Lung (tissue), 12 donors: Measurements from ENCODE around the gene SLX4. TPM values are rescaled to one million over a fixed set of nuclear protein-coding genes. Genes with fewer than 3 reads are reported as not detected.

Source experiments
- ATAC-seq: fragments of 200-7000 bp; cut with Tn5 transposase; one replicate; pipeline ENCODE4 v1.9.1; 2020; ENCODE audit warnings: moderate number of reproducible peaks; ENCODE audit not compliant: insufficient read depth, low FRiP score
- DNase-seq, 3 donors: peaks; one replicate each; pipeline ENCODE4 v3.0.0-alpha.2; 2013 to 2017
- H3K27ac ChIP-seq, 2 donors: one replicate each; pipeline ENCODE4 v1.5.1; 2013; ENCODE audit warnings: mild to moderate bottlenecking in 2 of 2, moderate library complexity in 2 of 2, control low read depth in 1 of 2, inconsistent platforms in 1 of 2, low read depth in 1 of 2, low read length in 1 of 2
- H3K27me3 ChIP-seq, 3 donors: one replicate each; pipeline ENCODE4 v1.5.1; 2013; ENCODE audit warnings: low read length in 2 of 3; ENCODE audit not compliant: control insufficient read depth in 3 of 3, insufficient read depth in 3 of 3
- H3K36me3 ChIP-seq, 4 donors: one replicate each; pipeline ENCODE4 v1.5.1; 2013; ENCODE audit warnings: low read length in 4 of 4, mild to moderate bottlenecking in 1 of 4, moderate library complexity in 1 of 4; ENCODE audit not compliant: control insufficient read depth in 4 of 4, insufficient read depth in 4 of 4
- H3K4me1 ChIP-seq, 5 donors: one replicate each; pipeline ENCODE4 v1.5.1; 2013; ENCODE audit warnings: low read length in 5 of 5, mild to moderate bottlenecking in 2 of 5, moderate library complexity in 1 of 5; ENCODE audit not compliant: control insufficient read depth in 5 of 5, insufficient read depth in 5 of 5
- H3K4me3 ChIP-seq: one replicate; pipeline ENCODE4 v1.5.1; 2013; ENCODE audit warnings: mild to moderate bottlenecking, control low read depth, moderate library complexity
- H3K9ac ChIP-seq, 2 donors: one replicate each; pipeline ENCODE4 v1.5.1; 2013; ENCODE audit warnings: low read length in 2 of 2, control low read depth in 1 of 2; ENCODE audit not compliant: insufficient read depth in 1 of 2
- H3K9me3 ChIP-seq, 4 donors: one replicate each; pipeline ENCODE4 v1.5.1; 2013; ENCODE audit warnings: low read length in 3 of 4, mild to moderate bottlenecking in 1 of 4, moderate library complexity in 1 of 4; ENCODE audit not compliant: control insufficient read depth in 4 of 4, insufficient read depth in 3 of 4
- WGBS, 2 donors: extraction: QIAGEN DNeasy Blood & Tissue Kit; methylation state at CpG; one replicate each; pipeline ENCODE4 v1.1.7; 2013; 5-methylcytosine and 5-hydroxymethylcytosine counted together
- polyA plus RNA-seq, 2 donors: library from polyadenylated mRNA; stranded (reverse); fragments of 200-250 nt; gene quantifications; one replicate each; pipeline ENCODE4 v1.2.1, GENCODE V29; 2013
- total RNA-seq, 2 donors: library from RNA; depleted of rRNA in 1 of 2; stranded (reverse); fragments of >200 nt in 1 of 2; gene quantifications; one replicate each; pipeline ENCODE4 v1.2.1, GENCODE V29; 2014 to 2021
- TF ChIP-seq, protein P1 (sequence below): IDR thresholded peaks from 2 replicates; pipeline ENCODE4 v1.5.1; 2012; ENCODE audit warnings: mild to moderate bottlenecking; ENCODE audit errors: control extremely low read depth, extremely low read depth
- donor health status: control.
- donor health status: control.
- donor health status: Bipolar disorder and iron deficiency.
- donor health status: healthy.
- donor health status: DM: yes; HTN: yes; CAD: no.

The SLX4 gene
- total and polyA plus RNA-seq, 4 donors: 2.4 to 7.0 (median 3.7) TPM

DNA sequence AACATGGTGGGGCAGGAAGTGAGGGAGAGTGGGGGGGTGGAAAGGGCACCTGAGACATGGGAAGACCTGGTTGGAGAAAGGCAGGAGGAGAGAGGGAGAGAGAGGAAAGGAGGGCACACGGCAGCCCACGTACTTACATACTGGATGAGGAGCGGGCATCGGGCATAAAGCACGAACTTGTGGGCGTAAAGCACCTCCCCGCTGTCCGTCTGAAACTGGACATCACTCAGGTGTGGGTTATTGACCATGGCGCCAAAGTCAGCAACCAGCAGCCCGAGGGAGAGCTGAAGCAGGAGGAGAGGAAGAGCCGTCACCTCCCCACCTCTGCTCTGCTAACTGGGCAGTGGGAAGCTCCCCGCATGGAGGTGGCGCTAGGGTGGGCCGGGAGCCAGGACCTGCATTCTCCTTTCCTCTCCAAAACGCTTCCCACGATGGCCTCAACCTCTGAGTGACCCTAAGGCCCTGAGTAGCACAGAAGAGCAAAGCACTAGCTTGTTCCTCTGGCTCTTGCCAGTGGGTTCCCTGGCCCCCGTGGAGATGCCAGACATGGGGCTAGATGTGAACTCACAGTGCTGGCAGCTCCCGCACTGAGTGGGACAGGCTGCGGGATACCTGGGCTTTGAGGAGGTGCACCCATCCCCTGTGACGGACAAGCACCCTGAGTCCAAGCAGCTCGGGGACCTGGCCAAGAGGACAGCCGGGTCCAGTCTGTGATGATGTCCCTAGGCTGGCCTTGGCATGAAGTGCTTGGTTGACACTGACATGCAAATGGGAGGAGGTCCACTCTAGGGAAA lies 16.9 kb downstream of the SLX4 start:
- no peak overlapping the region for H3K4me3 ChIP-seq
- H3K9ac ChIP-seq: no peak overlapping the region
- TF ChIP-seq, protein P1, sequence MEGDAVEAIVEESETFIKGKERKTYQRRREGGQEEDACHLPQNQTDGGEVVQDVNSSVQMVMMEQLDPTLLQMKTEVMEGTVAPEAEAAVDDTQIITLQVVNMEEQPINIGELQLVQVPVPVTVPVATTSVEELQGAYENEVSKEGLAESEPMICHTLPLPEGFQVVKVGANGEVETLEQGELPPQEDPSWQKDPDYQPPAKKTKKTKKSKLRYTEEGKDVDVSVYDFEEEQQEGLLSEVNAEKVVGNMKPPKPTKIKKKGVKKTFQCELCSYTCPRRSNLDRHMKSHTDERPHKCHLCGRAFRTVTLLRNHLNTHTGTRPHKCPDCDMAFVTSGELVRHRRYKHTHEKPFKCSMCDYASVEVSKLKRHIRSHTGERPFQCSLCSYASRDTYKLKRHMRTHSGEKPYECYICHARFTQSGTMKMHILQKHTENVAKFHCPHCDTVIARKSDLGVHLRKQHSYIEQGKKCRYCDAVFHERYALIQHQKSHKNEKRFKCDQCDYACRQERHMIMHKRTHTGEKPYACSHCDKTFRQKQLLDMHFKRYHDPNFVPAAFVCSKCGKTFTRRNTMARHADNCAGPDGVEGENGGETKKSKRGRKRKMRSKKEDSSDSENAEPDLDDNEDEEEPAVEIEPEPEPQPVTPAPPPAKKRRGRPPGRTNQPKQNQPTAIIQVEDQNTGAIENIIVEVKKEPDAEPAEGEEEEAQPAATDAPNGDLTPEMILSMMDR: no peak
- H3K27me3 ChIP-seq: no peaks in the 10 kb centered on the region
- H3K27ac ChIP-seq: no peak overlapping the region
- no peak for DNase-seq
- no peaks in the 10 kb centered on the region for H3K9me3 ChIP-seq
- no peak for ATAC-seq
- peaks cover 0 to 14% (median 10%) of the 10 kb centered on the region in 4 donors for H3K36me3 ChIP-seq
- WGBS, 2 donors: 96 to 98% methylated on average over 22 of the region's 22 CpGs
- peaks cover 0 to 6% (median 0%) of the 10 kb centered on the region in 5 donors for H3K4me1 ChIP-seq

DNA sequence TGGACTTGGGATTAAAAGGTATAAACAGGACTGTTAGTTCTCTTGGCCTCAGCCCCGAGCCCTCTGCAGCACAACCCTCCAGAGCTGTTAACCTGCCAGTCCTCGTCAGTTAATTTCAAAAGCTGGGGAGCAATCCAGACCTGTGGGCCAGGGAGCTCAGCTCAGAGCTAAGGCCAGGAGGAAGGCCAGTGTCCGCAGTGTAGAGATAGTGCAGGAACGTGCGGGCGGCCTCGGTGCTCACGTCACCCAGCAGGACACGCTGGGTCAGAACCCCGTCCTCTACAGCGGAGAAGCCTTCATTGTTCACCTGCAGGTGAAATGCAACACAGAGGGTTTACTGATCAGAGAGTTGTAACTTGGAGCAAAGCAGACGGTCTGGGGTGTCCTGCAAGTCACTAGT lies 18.8 kb downstream of the SLX4 start:
- H3K9ac ChIP-seq: no peak overlapping the region
- H3K36me3 ChIP-seq: peaks cover 0 to 16% (median 12%) of the 10 kb centered on the region in 4 donors
- no peak overlapping the region for H3K27ac ChIP-seq
- TF ChIP-seq, protein P1: no peak
- 97 to 99% methylated on average over 12 of the region's 12 CpGs for WGBS, 2 donors
- ATAC-seq (no peak), DNase-seq (no peak)
- H3K9me3 ChIP-seq: no peaks in the 10 kb centered on the region
- no peaks in the 10 kb centered on the region for H3K27me3 ChIP-seq
- H3K4me3 ChIP-seq: no peak overlapping the region
- H3K4me1 ChIP-seq: peaks cover 0 to 6% (median 0%) of the 10 kb centered on the region in 5 donors

DNA sequence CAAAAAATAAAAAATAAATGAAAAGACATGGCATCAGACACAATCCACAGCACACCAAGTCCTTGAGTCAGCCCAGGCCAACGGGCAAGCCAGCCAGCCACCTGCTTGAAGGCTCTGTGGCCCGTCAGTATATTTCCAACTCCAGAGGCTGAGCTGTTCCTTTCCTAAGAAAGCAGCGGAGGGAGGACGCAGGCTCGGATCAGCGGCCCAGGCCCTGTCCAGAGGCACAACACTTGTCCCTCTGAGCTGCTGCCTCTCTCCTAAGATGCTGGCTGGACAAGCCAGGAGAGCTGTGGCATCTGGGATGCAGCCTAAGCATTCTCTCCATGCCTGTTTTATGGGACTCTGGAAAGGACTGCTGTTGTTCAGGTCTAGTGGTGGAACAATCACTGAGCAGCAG lies 19.4 kb downstream of the SLX4 start:
- H3K27ac ChIP-seq: no peak overlapping the region
- TF ChIP-seq, protein P1: no peak
- H3K4me3 ChIP-seq: no peak overlapping the region
- H3K9ac ChIP-seq: no peak overlapping the region
- H3K27me3 ChIP-seq: no peaks in the 10 kb centered on the region
- ATAC-seq: no peak
- 96 to 98% methylated on average over 6 of the region's 6 CpGs for WGBS, 2 donors
- peaks cover 0 to 16% (median 13%) of the 10 kb centered on the region in 4 donors for H3K36me3 ChIP-seq
- no peaks in the 10 kb centered on the region for H3K9me3 ChIP-seq
- peaks cover 0 to 6% (median 0%) of the 10 kb centered on the region in 5 donors for H3K4me1 ChIP-seq
- DNase-seq: no peak
